Kidney epithelial cell (primary cell): ENCODE data around the gene UBASH3A. TPM values are rescaled to one million over a fixed set of nuclear protein-coding genes. Genes with fewer than 3 reads are reported as not detected.

ENCODE experiments used
- DNase-seq: peaks from one replicate; pipeline ENCODE4 v3.0.0-alpha.2; 2010; ENCODE audit warnings: low read depth
- H3K27me3 ChIP-seq: 2 replicates; pipeline ENCODE4 v1.6.0; 2011; ENCODE audit warnings: low read length; ENCODE audit not compliant: control insufficient read depth, insufficient read depth
- H3K36me3 ChIP-seq: 2 replicates; pipeline ENCODE4 v1.5.1; 2011; ENCODE audit warnings: low read length; ENCODE audit not compliant: control insufficient read depth, insufficient read depth
- H3K4me3 ChIP-seq: 2 replicates; pipeline ENCODE4 v1.5.1; 2011; ENCODE audit warnings: low read depth, mild to moderate bottlenecking, control low read depth, low read length
- total RNA-seq: library from RNA; depleted of rRNA; stranded (reverse); fragments of >200 nt; gene quantifications from 2 replicates; pipeline ENCODE4 v1.2.3, GENCODE V29; 2015
- TF ChIP-seq, protein P1 (sequence below): IDR thresholded peaks from 2 replicates; pipeline ENCODE4 v1.5.1; 2011; ENCODE audit warnings: mild to moderate bottlenecking, moderate library complexity, low read length, control low read depth, inconsistent platforms; ENCODE audit not compliant: insufficient read depth, poor library complexity, severe bottlenecking

The UBASH3A gene
- total RNA-seq, 1 donor from 2014 or later: not detected

DNA sequence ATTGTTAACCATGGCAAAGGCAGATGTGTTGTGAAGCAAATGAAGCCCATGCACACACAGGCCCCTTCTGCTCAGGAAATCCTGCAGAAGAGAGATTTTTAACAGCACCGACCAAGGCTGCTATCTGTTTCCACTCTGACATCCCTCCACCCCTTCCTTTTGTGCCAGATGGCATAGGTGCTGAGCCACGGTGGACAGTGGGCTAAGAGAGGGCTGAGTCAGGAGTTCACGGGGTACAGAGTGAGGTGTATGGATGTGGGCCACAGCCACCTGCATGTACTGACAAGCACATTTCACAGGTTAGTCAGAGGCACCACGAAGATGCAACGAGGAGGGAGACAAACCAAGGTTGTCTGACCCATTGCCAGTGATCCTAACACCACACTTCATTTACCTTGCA is 82.8 kb downstream of the UBASH3A start:
- DNase-seq: no peak
- H3K36me3 ChIP-seq: no peaks in the 10 kb centered on the region
- TF ChIP-seq, protein P1, sequence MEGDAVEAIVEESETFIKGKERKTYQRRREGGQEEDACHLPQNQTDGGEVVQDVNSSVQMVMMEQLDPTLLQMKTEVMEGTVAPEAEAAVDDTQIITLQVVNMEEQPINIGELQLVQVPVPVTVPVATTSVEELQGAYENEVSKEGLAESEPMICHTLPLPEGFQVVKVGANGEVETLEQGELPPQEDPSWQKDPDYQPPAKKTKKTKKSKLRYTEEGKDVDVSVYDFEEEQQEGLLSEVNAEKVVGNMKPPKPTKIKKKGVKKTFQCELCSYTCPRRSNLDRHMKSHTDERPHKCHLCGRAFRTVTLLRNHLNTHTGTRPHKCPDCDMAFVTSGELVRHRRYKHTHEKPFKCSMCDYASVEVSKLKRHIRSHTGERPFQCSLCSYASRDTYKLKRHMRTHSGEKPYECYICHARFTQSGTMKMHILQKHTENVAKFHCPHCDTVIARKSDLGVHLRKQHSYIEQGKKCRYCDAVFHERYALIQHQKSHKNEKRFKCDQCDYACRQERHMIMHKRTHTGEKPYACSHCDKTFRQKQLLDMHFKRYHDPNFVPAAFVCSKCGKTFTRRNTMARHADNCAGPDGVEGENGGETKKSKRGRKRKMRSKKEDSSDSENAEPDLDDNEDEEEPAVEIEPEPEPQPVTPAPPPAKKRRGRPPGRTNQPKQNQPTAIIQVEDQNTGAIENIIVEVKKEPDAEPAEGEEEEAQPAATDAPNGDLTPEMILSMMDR: no peak
- peaks cover 14% of the 10 kb centered on the region for H3K27me3 ChIP-seq
- H3K4me3 ChIP-seq: no peak overlapping the region

DNA sequence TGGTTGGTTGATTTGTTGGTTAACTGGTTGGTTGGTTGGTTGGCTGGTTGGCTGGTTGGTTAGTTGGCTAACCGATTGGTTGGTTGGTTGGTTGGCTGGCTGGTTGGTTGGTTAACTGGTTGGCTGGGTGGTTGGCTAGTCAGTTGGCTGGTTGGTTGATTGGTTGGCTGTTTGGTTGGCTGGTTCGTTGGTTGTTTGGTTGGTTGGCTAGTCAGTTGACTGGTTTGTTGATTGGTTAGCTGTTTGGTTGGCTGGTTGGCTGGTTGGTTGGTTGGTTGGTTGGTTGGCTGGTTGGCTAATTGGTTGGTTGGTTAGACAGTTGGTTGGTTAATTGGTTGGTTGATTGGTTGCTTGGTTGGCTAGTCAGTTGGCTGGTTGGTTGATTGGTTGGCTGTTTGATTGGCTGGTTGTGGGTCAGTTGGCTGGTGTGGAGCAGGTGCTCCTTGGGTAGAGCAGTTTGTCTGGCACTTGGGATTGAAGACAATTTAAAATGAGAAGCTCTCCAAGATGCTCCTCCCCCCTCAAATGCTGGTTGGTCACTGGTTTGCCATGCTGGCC is 85.4 kb downstream of the UBASH3A start:
- H3K4me3 ChIP-seq: no peak overlapping the region
- TF ChIP-seq, protein P1: no peak
- DNase-seq: no peak
- H3K36me3 ChIP-seq: no peaks in the 10 kb centered on the region
- peaks cover 14% of the 10 kb centered on the region for H3K27me3 ChIP-seq

DNA sequence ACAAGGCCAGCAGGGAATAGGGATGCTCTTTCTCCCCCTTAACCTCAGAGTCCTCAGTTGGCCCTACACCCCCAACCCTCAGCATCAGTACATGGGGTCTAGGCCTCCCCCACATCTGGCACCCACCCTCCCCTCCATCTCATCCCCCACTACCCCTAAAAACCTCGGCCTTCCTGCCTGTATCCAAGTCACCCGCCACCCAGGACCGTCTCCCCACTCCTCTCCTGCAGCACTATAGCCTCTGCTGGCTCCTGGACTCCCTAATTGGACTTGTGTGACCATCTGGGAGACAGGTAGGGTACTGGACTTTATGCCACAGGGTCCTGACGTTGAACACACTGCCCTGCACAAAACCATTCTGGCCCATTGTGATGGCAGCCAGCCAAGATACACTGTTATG is 86.3 kb downstream of the UBASH3A start:
- no peaks in the 10 kb centered on the region for H3K36me3 ChIP-seq
- TF ChIP-seq, protein P1: no peak
- H3K27me3 ChIP-seq: peaks cover 14% of the 10 kb centered on the region
- DNase-seq: no peak
- no peak overlapping the region for H3K4me3 ChIP-seq

DNA sequence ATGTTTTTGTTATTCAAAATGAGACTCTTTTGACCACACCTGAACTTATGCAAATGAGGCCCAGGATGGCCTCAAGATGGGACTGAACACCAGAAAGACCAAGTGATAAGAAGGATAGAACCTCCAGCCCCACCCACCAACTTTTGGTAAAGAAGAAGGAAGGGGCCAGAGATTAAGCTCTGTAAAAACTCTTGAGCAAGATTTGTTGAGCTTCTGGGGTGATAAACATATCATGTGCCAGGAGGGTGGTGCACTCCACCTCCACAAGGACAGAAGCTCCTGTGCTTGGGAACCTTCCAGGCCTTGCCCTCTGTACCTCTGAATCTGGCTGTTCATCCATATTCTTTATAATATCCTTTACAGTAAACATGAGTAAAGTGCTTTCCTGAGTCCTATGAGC is 87.0 kb downstream of the UBASH3A start:
- Histone ChIP-seq H3K27me3 (peaks cover 14% of the 10 kb centered on the region), H3K36me3 (no peaks in the 10 kb centered on the region), H3K4me3 (no peak overlapping the region)
- DNase-seq: no peak
- TF ChIP-seq, protein P1: no peak

DNA sequence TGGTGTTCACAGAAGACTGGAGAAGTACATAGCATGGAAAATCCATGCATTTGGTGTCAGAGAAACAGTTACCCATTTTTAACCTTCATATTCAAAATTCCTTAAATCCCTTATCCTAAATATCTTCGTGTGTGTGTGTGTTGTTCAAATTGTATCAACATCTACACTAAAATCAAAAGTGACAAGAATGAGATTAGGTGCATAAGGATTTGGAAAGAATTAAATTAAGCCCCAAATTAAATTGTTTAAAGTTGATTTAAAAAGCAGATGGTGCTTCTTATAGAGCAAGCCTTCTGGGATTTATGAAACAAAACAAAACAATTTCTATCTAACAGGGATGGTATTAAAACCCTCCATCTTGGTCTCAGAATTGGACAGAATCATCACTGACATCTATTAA is 87.6 kb downstream of the UBASH3A start:
- TF ChIP-seq, protein P1: no peak
- H3K4me3 ChIP-seq: no peak overlapping the region
- DNase-seq: no peak
- H3K36me3 ChIP-seq: no peaks in the 10 kb centered on the region
- peaks cover 11% of the 10 kb centered on the region for H3K27me3 ChIP-seq

DNA sequence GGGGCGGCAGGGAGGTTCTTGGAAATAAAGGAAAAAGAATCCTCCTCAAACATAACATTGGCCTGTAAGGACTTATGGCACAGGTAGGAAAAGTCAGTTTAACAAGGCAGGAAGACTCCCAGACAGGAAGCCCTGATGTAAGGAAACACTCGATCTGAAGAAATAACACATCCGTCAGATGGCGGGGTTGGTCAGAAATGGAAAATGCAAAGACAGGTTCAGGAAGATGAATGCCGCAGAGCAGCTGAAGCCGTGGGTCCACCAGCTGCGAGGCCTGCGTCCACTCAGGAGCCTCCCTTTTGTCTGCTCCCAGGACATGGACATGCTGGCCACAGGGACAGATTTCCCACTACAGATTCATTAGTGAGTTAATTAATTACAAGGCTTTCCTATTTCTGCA is 88.5 kb downstream of the UBASH3A start:
- Histone ChIP-seq H3K27me3 (peaks cover 5% of the 10 kb centered on the region), H3K36me3 (no peaks in the 10 kb centered on the region), H3K4me3 (no peak overlapping the region)
- no peak for DNase-seq
- TF ChIP-seq, protein P1: no peak
